Liver (tissue), 9 donors: ENCODE data around the gene WASF2. TPM values are rescaled to one million over a fixed set of nuclear protein-coding genes. Genes with fewer than 3 reads are reported as not detected.
A peak's percentile ranks its signal among the peaks of the same experiment; 100 is the strongest.

Experiments
- DNase-seq: peaks from one replicate; pipeline ENCODE4 v3.0.0-alpha.2; 2017; ENCODE audit warnings: low spot score
- H3K27ac ChIP-seq, 2 donors: one replicate each; pipeline ENCODE4 v1.7.0; 2013; ENCODE audit warnings: inconsistent platforms in 2 of 2, low read length in 2 of 2, control low read depth in 1 of 2, low read depth in 1 of 2, mild to moderate bottlenecking in 1 of 2
- H3K27me3 ChIP-seq, 4 donors: one replicate each; pipeline versions ENCODE4 v1.6.1 to v1.7.0; 2013; ENCODE audit warnings: low read length in 3 of 4, inconsistent platforms in 1 of 4, mild to moderate bottlenecking in 1 of 4, moderate library complexity in 1 of 4; ENCODE audit not compliant: control insufficient read depth in 4 of 4, insufficient read depth in 4 of 4
- H3K36me3 ChIP-seq, 4 donors: one replicate each; pipeline versions ENCODE4 v1.6.1 to v1.7.0; 2013; ENCODE audit warnings: low read length in 3 of 4, mild to moderate bottlenecking in 3 of 4, low read depth in 1 of 4, moderate library complexity in 1 of 4; ENCODE audit not compliant: control insufficient read depth in 4 of 4, insufficient read depth in 3 of 4
- H3K4me1 ChIP-seq, 4 donors: one replicate each; pipeline versions ENCODE4 v1.6.1 to v1.7.0; 2013; ENCODE audit warnings: low read length in 3 of 4, mild to moderate bottlenecking in 3 of 4, moderate library complexity in 1 of 4; ENCODE audit not compliant: control insufficient read depth in 4 of 4, insufficient read depth in 4 of 4
- H3K4me3 ChIP-seq, 3 donors: one replicate each; pipeline versions ENCODE4 v1.6.1 to v1.7.0; 2013; ENCODE audit warnings: low read length in 3 of 3, control low read depth in 1 of 3, low read depth in 1 of 3, mild to moderate bottlenecking in 1 of 3
- H3K9ac ChIP-seq, 2 donors: one replicate each; pipeline ENCODE4 v1.7.0; 2013; ENCODE audit warnings: low read length in 2 of 2, mild to moderate bottlenecking in 2 of 2, moderate library complexity in 2 of 2, control low read depth in 1 of 2, low read depth in 1 of 2
- H3K9me3 ChIP-seq, 4 donors: one replicate each; pipeline versions ENCODE4 v1.6.1 to v1.7.0; 2013; ENCODE audit warnings: low read length in 3 of 4; ENCODE audit not compliant: control insufficient read depth in 4 of 4
- EGR1 ChIP-seq, 2 donors: IDR thresholded peaks; 2 replicates each; pipeline ENCODE4 v1.6.1; 2016 to 2018; ENCODE audit warnings: antibody characterized with exemption in 2 of 2, low read depth in 2 of 2
- FOXA2 ChIP-seq: IDR thresholded peaks from 2 replicates; pipeline ENCODE4 v1.6.1; 2016; ENCODE audit warnings: antibody characterized with exemption
- GABPA ChIP-seq, 2 donors: IDR thresholded peaks in 1 of 2; conservative IDR thresholded peaks in 1 of 2; 2 replicates each; pipeline ENCODE4 v1.6.1; 2016; ENCODE audit warnings: antibody characterized with exemption in 2 of 2, mild to moderate bottlenecking in 1 of 2, moderate library complexity in 1 of 2
- HNF4A ChIP-seq, 2 donors: conservative IDR thresholded peaks; 2 replicates each; pipeline ENCODE4 v1.6.1; 2016; ENCODE audit warnings: antibody characterized with exemption in 2 of 2, mild to moderate bottlenecking in 2 of 2
- HNF4G ChIP-seq: IDR thresholded peaks from 2 replicates; pipeline ENCODE4 v1.6.1; 2016; ENCODE audit warnings: antibody characterized with exemption
- NR2F2 ChIP-seq: IDR thresholded peaks from 2 replicates; pipeline ENCODE4 v1.6.1; 2016; ENCODE audit warnings: antibody characterized with exemption
- RXRA ChIP-seq, 2 donors: IDR thresholded peaks; 2 replicates each; pipeline ENCODE4 v1.6.1; 2017 to 2018; ENCODE audit warnings: antibody characterized with exemption in 2 of 2, mild to moderate bottlenecking in 1 of 2
- TAF1 ChIP-seq: conservative IDR thresholded peaks from 2 replicates; pipeline ENCODE4 v1.6.1; 2016; ENCODE audit warnings: antibody characterized with exemption, mild to moderate bottlenecking
- YY1 ChIP-seq: IDR thresholded peaks from 2 replicates; pipeline ENCODE4 v1.6.1; 2016; ENCODE audit warnings: antibody characterized with exemption, mild to moderate bottlenecking
- WGBS: extraction: QIAGEN DNeasy Blood & Tissue Kit; methylation state at CpG from one replicate; pipeline ENCODE4 v1.1.7; 2013; 5-methylcytosine and 5-hydroxymethylcytosine counted together
- polyA plus RNA-seq, 2 donors: library from polyadenylated mRNA; stranded (reverse) in 1 of 2; unstranded in 1 of 2; fragments of 200-250 nt in 1 of 2; fragments of >200 nt in 1 of 2; fragmentation: Nextera tagmentation in 1 of 2; extraction: Ambion mirVana in 1 of 2; gene quantifications; one replicate each; pipeline versions ENCODE4 v1.2.1 to v1.2.3, GENCODE V29; 2013 to 2015
- total RNA-seq, 2 donors: library from RNA; depleted of rRNA; stranded (reverse); fragments of >200 nt; gene quantifications; one replicate each; pipeline ENCODE4 v1.2.3, GENCODE V29; 2014
- TF ChIP-seq, protein P1 (sequence below): IDR thresholded peaks from 2 replicates; pipeline ENCODE4 v1.6.1; 2016; ENCODE audit warnings: antibody characterized with exemption
- TF ChIP-seq, protein P2 (sequence below): IDR thresholded peaks from 2 replicates; pipeline ENCODE4 v1.6.1; 2016; ENCODE audit warnings: antibody characterized with exemption
- TF ChIP-seq, protein P3 (sequence below): IDR thresholded peaks from 2 replicates; pipeline ENCODE4 v1.6.1; 2016; ENCODE audit warnings: antibody characterized with exemption, mild to moderate bottlenecking
- donor health status: healthy.
- donor health status: healthy.
- donor health status: healthy.
- donor health status: healthy.
- donor health status: healthy.

Gene WASF2
- total and polyA plus RNA-seq, 4 donors = 11.6 to 37.7 (median 18.7) TPM

GRCh38 chr1:27523337-27524020 lies 33.5 kb upstream of the WASF2 start:
- WGBS = 82% methylated on average over 8 of the region's 8 CpGs
- Histone ChIP-seq H3K4me3 (no peak overlapping the region), H3K9me3 (no peaks in the 10 kb centered on the region), H3K4me1 (peaks cover 7 to 39% (median 16%) of the 10 kb centered on the region in 4 donors), H3K27me3 (no peaks in the 10 kb centered on the region), H3K9ac (no peak overlapping the region), H3K36me3 (no peaks in the 10 kb centered on the region), H3K27ac (no peak overlapping the region)
- no peak for DNase-seq
- TF ChIP-seq NR2F2 (no peak), HNF4A (conservative IDR thresholded peaks at IDR 0.05) (no peak), EGR1 (IDR thresholded peaks at IDR 0.05; ENCODE audit: low read depth in 2 of 2) (no peak), RXRA (IDR thresholded peaks at IDR 0.05) (no peak), YY1 (no peak), TAF1 (no peak), GABPA (IDR thresholded peaks at IDR 0.05 in 1 of 2, conservative IDR thresholded peaks at IDR 0.05 in 1 of 2) (no peak), FOXA2 (no peak)
- TF ChIP-seq, protein P1, sequence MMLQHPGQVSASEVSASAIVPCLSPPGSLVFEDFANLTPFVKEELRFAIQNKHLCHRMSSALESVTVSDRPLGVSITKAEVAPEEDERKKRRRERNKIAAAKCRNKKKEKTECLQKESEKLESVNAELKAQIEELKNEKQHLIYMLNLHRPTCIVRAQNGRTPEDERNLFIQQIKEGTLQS = no peak
- TF ChIP-seq, protein P2, sequence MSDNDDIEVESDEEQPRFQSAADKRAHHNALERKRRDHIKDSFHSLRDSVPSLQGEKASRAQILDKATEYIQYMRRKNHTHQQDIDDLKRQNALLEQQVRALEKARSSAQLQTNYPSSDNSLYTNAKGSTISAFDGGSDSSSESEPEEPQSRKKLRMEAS = no peak
- TF ChIP-seq, protein P3, sequence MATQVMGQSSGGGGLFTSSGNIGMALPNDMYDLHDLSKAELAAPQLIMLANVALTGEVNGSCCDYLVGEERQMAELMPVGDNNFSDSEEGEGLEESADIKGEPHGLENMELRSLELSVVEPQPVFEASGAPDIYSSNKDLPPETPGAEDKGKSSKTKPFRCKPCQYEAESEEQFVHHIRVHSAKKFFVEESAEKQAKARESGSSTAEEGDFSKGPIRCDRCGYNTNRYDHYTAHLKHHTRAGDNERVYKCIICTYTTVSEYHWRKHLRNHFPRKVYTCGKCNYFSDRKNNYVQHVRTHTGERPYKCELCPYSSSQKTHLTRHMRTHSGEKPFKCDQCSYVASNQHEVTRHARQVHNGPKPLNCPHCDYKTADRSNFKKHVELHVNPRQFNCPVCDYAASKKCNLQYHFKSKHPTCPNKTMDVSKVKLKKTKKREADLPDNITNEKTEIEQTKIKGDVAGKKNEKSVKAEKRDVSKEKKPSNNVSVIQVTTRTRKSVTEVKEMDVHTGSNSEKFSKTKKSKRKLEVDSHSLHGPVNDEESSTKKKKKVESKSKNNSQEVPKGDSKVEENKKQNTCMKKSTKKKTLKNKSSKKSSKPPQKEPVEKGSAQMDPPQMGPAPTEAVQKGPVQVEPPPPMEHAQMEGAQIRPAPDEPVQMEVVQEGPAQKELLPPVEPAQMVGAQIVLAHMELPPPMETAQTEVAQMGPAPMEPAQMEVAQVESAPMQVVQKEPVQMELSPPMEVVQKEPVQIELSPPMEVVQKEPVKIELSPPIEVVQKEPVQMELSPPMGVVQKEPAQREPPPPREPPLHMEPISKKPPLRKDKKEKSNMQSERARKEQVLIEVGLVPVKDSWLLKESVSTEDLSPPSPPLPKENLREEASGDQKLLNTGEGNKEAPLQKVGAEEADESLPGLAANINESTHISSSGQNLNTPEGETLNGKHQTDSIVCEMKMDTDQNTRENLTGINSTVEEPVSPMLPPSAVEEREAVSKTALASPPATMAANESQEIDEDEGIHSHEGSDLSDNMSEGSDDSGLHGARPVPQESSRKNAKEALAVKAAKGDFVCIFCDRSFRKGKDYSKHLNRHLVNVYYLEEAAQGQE = no peak

DNA sequence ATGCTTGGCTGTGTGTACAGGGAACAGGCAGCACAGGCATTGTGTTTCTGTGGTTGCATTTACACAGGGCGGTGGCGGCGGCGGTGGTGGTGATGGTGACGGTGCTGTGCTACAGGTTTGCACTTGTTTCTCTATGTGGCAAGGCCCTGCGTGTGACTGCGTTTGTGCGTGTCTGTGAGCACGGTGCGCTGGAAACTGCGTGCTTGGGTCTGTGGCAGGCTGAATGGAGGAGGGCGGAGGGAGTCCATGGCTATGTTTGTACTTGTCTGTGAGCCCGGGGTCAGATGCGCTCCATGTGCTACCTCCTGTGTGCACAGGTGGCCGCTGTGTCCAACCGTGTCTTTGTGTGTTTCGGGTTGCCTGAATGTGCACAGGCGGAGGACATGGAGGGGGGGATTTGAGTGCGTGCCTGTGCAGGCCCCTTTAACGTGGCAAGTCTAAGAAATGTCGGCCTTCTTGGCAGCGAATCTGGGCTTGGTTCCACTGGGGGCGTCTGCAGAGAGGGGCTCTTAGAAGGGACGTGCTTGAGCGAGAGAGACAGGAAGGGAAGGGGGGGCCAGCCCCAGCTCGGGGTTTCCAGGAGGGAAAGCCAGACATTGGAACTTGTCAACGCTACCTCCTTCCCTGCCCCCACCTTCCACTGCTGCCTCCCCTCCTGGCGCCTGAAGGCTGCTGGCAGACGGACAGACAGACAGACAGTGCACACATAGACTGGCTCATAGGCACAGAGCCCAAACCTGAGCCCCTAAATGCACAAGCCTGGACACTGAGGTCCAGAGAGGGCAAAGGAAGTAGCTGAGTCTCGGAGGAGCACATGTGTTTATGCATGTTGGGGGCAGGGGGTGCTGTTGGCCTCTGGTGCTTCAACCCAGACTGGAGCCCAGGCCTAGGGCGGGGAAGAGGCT lies 32.7 kb upstream of the WASF2 start:
- H3K9me3 ChIP-seq = no peaks in the 10 kb centered on the region
- H3K27ac ChIP-seq = no peak overlapping the region
- H3K4me1 ChIP-seq = peaks cover 5 to 31% (median 12%) of the 10 kb centered on the region in 4 donors
- DNase-seq = no peak
- H3K36me3 ChIP-seq = no peaks in the 10 kb centered on the region
- no peak overlapping the region for H3K9ac ChIP-seq
- H3K4me3 ChIP-seq = no peak overlapping the region
- WGBS = 70% methylated on average over 31 of the region's 31 CpGs
- TF ChIP-seq RXRA (IDR thresholded peaks at IDR 0.05) = peak in 1 of 2 donors; percentile 44
- TF ChIP-seq HNF4G = no peak
- H3K27me3 ChIP-seq = no peaks in the 10 kb centered on the region
